Left kidney (tissue), 2 donors: ENCODE measurements around the gene G2E3. TPM values are rescaled to one million over a fixed set of nuclear protein-coding genes. Genes with fewer than 3 reads are reported as not detected.
"Not testable (repeated sequence)": the region's sequence is repeated elsewhere in the genome, so short reads cannot be mapped to it uniquely, and the experiment has no call there.

Experiments used
- DNase-seq: peaks from one replicate; pipeline ENCODE4 v3.0.0-alpha.2; 2013
- polyA plus RNA-seq: library from polyadenylated mRNA; unstranded; fragments of 120-200 nt; gene quantifications from one replicate; pipeline ENCODE4 v1.2.1, GENCODE V29; 2013; ENCODE audit not compliant: insufficient read length

Gene G2E3
- polyA plus RNA-seq, 1 donor: 39.0 TPM

GRCh38 chr14:30603402-30603801 is 44.4 kb downstream of the G2E3 start:
- DNase-seq: no peak

- DNase-seq: not testable (repeated sequence)
Measured at GRCh38 chr14:30604696-30605095, 45.7 kb downstream of the G2E3 start.

GRCh38 chr14:30607156-30607780 is 48.3 kb downstream of the G2E3 start:
- no peak for DNase-seq

GRCh38 chr14:30608533-30609006 is 49.6 kb downstream of the G2E3 start:
- DNase-seq: no peak

GRCh38 chr14:30610787-30611343 is 51.9 kb downstream of the G2E3 start:
- no peak for DNase-seq

GRCh38 chr14:30614155-30614554 is 55.2 kb downstream of the G2E3 start:
- no peak for DNase-seq

- DNase-seq: no peak
Measured at GRCh38 chr14:30620178-30620577, 61.2 kb downstream of the G2E3 start.

GRCh38 chr14:30621354-30621939 is 62.5 kb downstream of the G2E3 start:
- DNase-seq: no peak

- peak; percentile 95 for DNase-seq
Measured at GRCh38 chr14:30621940-30622830, 63.2 kb downstream of the G2E3 start, which contains the start of gene SCFD1. SCFD1 (plus strand) TSS chr14:30622319; CDS start chr14:30622339, 20 bp downstream.

GRCh38 chr14:30623412-30624131 is 64.6 kb downstream of the G2E3 start:
- DNase-seq: no peak

- DNase-seq: no peak
Measured at GRCh38 chr14:30624132-30624423, 65.1 kb downstream of the G2E3 start.

- no peak for DNase-seq
Measured at GRCh38 chr14:30625533-30625932, 66.6 kb downstream of the G2E3 start.

GRCh38 chr14:30629432-30629831 is 70.5 kb downstream of the G2E3 start:
- DNase-seq: not testable (repeated sequence)

- DNase-seq: no peak
Measured at GRCh38 chr14:30630248-30630647, 71.3 kb downstream of the G2E3 start.

GRCh38 chr14:30632730-30633129 is 73.8 kb downstream of the G2E3 start:
- DNase-seq: no peak

GRCh38 chr14:30638926-30639325 is 80.0 kb downstream of the G2E3 start:
- no peak for DNase-seq

GRCh38 chr14:30641207-30641606 is 82.2 kb downstream of the G2E3 start:
- no peak for DNase-seq

- not testable (repeated sequence) for DNase-seq
Measured at GRCh38 chr14:30644462-30644861, 85.5 kb downstream of the G2E3 start.

GRCh38 chr14:30645600-30645999 is 86.6 kb downstream of the G2E3 start:
- no peak for DNase-seq

- DNase-seq: no peak
Measured at GRCh38 chr14:30648471-30648870, 89.5 kb downstream of the G2E3 start.

GRCh38 chr14:30651937-30652336 is 93.0 kb downstream of the G2E3 start:
- no peak for DNase-seq

- no peak for DNase-seq
Measured at GRCh38 chr14:30655124-30655523, 96.2 kb downstream of the G2E3 start.
